GM06990 (cell line): ENCODE results near the gene SEMA5B.

Source experiments
- DNase-seq: peaks from one replicate; pipeline ENCODE4 v3.0.0-alpha.2; 2011; ENCODE audit not compliant: insufficient read length; ENCODE audit errors: extremely low read depth
- H3K27me3 ChIP-seq: replicated peaks from 2 replicates; pipeline ENCODE4 v1.6.0; 2011; ENCODE audit warnings: low read length; ENCODE audit not compliant: control insufficient read depth, insufficient read depth
- H3K36me3 ChIP-seq: 2 replicates; pipeline ENCODE4 v1.5.1; 2011; ENCODE audit warnings: low read length; ENCODE audit not compliant: control insufficient read depth, insufficient read depth
- H3K4me3 ChIP-seq: replicated peaks from 2 replicates; pipeline ENCODE4 v1.5.1; 2011; ENCODE audit warnings: low read depth, mild to moderate bottlenecking, control low read depth, low read length
- CTCF ChIP-seq: IDR thresholded peaks from 2 replicates; pipeline ENCODE4 v1.5.1; 2011; ENCODE audit warnings: low read length, control low read depth, mild to moderate bottlenecking, inconsistent platforms; ENCODE audit not compliant: insufficient read depth, poor library complexity, severe bottlenecking

The SEMA5B gene

DNA sequence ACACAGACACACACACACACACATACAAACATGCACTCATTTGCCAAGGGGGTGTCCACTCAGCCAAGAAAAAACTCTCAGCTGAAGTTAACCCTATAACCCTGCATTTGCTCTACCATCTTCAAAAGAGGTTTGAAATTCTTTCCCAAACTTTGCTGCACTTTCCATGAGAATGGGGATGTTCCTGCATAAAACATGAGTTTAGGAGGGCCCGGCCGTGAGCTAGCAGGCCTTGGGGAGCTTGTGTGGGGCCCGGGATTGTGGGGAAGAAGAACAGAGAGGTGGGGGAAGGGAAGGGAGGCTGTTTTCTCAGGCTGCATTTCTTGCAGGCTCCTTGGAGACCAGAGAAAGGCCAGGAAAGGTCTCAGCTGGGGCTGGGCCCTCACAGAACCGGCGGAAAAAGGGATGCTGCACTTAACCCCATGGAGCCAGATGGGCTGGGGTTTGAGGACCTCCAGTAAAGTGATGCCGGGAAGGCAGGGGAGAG, 40.8 kb downstream of the SEMA5B start:
- Histone ChIP-seq H3K36me3 (no peaks in the 10 kb centered on the region), H3K27me3 (peaks cover 3% of the 10 kb centered on the region), H3K4me3 (no peak overlapping the region)
- no peak for TF ChIP-seq CTCF
- no peak for DNase-seq

GRCh38 chr3:122985539-122985938, 42.0 kb downstream of the SEMA5B start:
- peaks cover 1% of the 10 kb centered on the region for H3K27me3 ChIP-seq
- TF ChIP-seq CTCF: no peak
- H3K36me3 ChIP-seq: no peaks in the 10 kb centered on the region
- H3K4me3 ChIP-seq: no peak overlapping the region
- no peak for DNase-seq

DNA sequence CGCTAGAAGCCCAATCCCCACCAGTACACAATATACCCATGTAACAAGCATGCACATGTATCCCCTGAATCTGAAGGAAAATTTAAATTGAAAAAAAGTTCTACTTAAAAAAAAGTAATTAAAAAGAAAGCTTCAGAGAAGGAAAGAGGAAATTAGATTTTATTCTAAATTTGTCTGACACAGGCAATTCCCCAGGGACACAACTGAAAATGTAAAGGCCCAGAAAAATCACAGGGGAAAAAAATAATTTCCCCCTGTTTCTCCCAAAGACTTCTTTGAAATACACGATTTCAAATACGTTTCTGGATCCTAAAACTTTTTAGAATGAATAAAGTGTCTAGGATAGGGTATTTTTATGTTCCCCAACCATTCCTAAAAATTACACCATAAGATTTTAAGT, 42.9 kb downstream of the SEMA5B start:
- no peak for DNase-seq
- no peaks in the 10 kb centered on the region for H3K36me3 ChIP-seq
- no peak for TF ChIP-seq CTCF
- no peak overlapping the region for H3K4me3 ChIP-seq
- H3K27me3 ChIP-seq: peaks cover 1% of the 10 kb centered on the region

DNA sequence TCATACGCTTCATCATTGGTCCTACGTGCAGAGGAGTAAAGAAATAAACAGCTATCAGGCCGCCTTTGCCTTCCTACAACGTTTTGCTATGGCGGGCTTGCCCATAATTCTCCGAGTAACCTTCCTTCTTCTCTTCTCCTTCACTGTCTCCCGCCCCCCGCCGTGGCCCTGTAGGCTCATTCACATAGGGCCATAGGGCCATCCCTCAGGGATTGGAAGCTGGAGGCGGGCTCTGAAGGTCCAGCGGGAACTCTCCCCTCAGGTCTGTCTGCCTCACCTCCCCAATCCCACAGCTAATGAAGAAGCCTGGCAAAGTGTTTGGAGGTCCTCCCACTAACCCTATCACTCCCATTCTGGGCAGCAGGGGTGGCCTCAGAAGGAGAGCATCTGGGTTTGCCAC, 43.6 kb downstream of the SEMA5B start:
- Histone ChIP-seq H3K4me3 (no peak overlapping the region), H3K36me3 (no peaks in the 10 kb centered on the region), H3K27me3 (peaks cover under 1% of the 10 kb centered on the region)
- no peak for DNase-seq
- TF ChIP-seq CTCF: no peak

GRCh38 chr3:122982216-122983185, 45.1 kb downstream of the SEMA5B start:
- Histone ChIP-seq H3K27me3 (no peaks in the 10 kb centered on the region; the same call in 1 of the 2 replicates), H3K4me3 (no peak overlapping the region), H3K36me3 (no peaks in the 10 kb centered on the region)
- DNase-seq: no peak
- no peak for TF ChIP-seq CTCF
